H9 (cell line): ENCODE results near the gene DCST2. TPM values are rescaled to one million over a fixed set of nuclear protein-coding genes. Genes with fewer than 3 reads are reported as not detected.

Experiments used
- DNase-seq: peaks from one replicate; pipeline ENCODE4 v3.0.0-alpha.2; 2017
- H2AFZ ChIP-seq: one replicate; pipeline ENCODE4 v1.6.1; 2013; ENCODE audit warnings: mild to moderate bottlenecking, low read length, control low read depth, moderate library complexity
- H2AK5ac ChIP-seq: 2 replicates; pipeline ENCODE4 v1.6.1; 2013; ENCODE audit warnings: low read length, control low read depth, mixed read lengths; ENCODE audit not compliant: insufficient read length
- H2BK120ac ChIP-seq: one replicate; pipeline ENCODE4 v1.6.1; 2013; ENCODE audit warnings: low read depth, mild to moderate bottlenecking, low read length, control low read depth, inconsistent platforms; ENCODE audit not compliant: poor library complexity, severe bottlenecking
- H2BK12ac ChIP-seq: 2 replicates; pipeline ENCODE4 v1.6.1; 2013; ENCODE audit warnings: low read length, control low read depth, mixed read lengths, low read depth; ENCODE audit not compliant: insufficient read length
- H2BK15ac ChIP-seq: 2 replicates; pipeline ENCODE4 v1.6.1; 2013; ENCODE audit warnings: low read depth, low read length, control low read depth
- H2BK20ac ChIP-seq: one replicate; pipeline ENCODE4 v1.6.1; 2013; ENCODE audit warnings: low read depth, mild to moderate bottlenecking, low read length, control low read depth, inconsistent platforms; ENCODE audit not compliant: poor library complexity, severe bottlenecking
- H2BK5ac ChIP-seq: 2 replicates; pipeline ENCODE4 v1.6.1; 2013; ENCODE audit warnings: low read length, control low read depth, mixed read lengths; ENCODE audit not compliant: insufficient read length
- H3K14ac ChIP-seq: 2 replicates; pipeline ENCODE4 v1.6.1; 2013; ENCODE audit warnings: low read length, control low read depth; ENCODE audit not compliant: insufficient read depth
- H3K18ac ChIP-seq: 2 replicates; pipeline ENCODE4 v1.6.1; 2013; ENCODE audit warnings: low read depth, mild to moderate bottlenecking, mixed read lengths, low read length, control low read depth; ENCODE audit not compliant: insufficient read length
- H3K23ac ChIP-seq: 2 replicates; pipeline ENCODE4 v1.6.1; 2013; ENCODE audit warnings: low read length, control low read depth, mixed read lengths, low read depth; ENCODE audit not compliant: insufficient read length
- H3K23me2 ChIP-seq: 2 replicates; pipeline ENCODE4 v1.6.1; 2013; ENCODE audit warnings: low read depth, mild to moderate bottlenecking, mixed read lengths, low read length, control low read depth; ENCODE audit not compliant: insufficient read length, poor library complexity, severe bottlenecking
- H3K27ac ChIP-seq: 2 replicates; pipeline ENCODE4 v1.5.1; 2013; ENCODE audit warnings: low read length, control low read depth, mixed read lengths, low read depth; ENCODE audit not compliant: insufficient read length
- H3K27me3 ChIP-seq: 2 replicates; pipeline ENCODE4 v1.6.1; 2013; ENCODE audit warnings: low read length, control low read depth, inconsistent platforms; ENCODE audit not compliant: insufficient read depth
- H3K4ac ChIP-seq: 2 replicates; pipeline ENCODE4 v1.6.1; 2013; ENCODE audit warnings: low read depth, mild to moderate bottlenecking, control low read depth, inconsistent platforms, low read length, moderate library complexity
- H3K4me1 ChIP-seq: 2 replicates; pipeline ENCODE4 v1.6.1; 2013; ENCODE audit warnings: low read length, control low read depth, inconsistent platforms; ENCODE audit not compliant: insufficient read depth
- H3K4me2 ChIP-seq: 2 replicates; pipeline ENCODE4 v1.6.1; 2013; ENCODE audit warnings: low read length, control low read depth, mixed read lengths; ENCODE audit not compliant: insufficient read length, insufficient read depth
- H3K56ac ChIP-seq: 2 replicates; pipeline ENCODE4 v1.6.1; 2013; ENCODE audit warnings: low read depth, mild to moderate bottlenecking, mixed read lengths, low read length, control low read depth; ENCODE audit not compliant: insufficient read length
- H3K79me1 ChIP-seq: 2 replicates; pipeline ENCODE4 v1.6.1; 2013; ENCODE audit warnings: low read depth, mild to moderate bottlenecking, moderate library complexity, low read length, control low read depth, inconsistent platforms; ENCODE audit not compliant: insufficient read depth, poor library complexity, severe bottlenecking
- H3K79me2 ChIP-seq: 2 replicates; pipeline ENCODE4 v1.6.1; 2013; ENCODE audit warnings: low read length, control low read depth, inconsistent platforms; ENCODE audit not compliant: insufficient read depth
- H3K9ac ChIP-seq: 2 replicates; pipeline ENCODE4 v1.6.1; 2013; ENCODE audit warnings: low read length, control low read depth, mixed read lengths; ENCODE audit not compliant: insufficient read length; ENCODE audit errors: extremely low read depth
- H3K9me3 ChIP-seq: one replicate; pipeline ENCODE4 v1.6.1; 2013; ENCODE audit warnings: low read depth, low read length, inconsistent platforms; ENCODE audit not compliant: control insufficient read depth
- H3T11ph ChIP-seq: one replicate; pipeline ENCODE4 v1.6.1; 2013; ENCODE audit warnings: mild to moderate bottlenecking, low read length, control low read depth, inconsistent platforms
- H4K20me1 ChIP-seq: one replicate; pipeline ENCODE4 v1.6.1; 2013; ENCODE audit not compliant: control insufficient read depth, insufficient read length, insufficient read depth
- H4K5ac ChIP-seq: 2 replicates; pipeline ENCODE4 v1.6.1; 2013; ENCODE audit warnings: low read depth, mild to moderate bottlenecking, mixed read lengths, low read length, control low read depth; ENCODE audit not compliant: insufficient read length
- H4K8ac ChIP-seq: replicated peaks from 2 replicates; pipeline ENCODE4 v1.6.1; 2013; ENCODE audit warnings: low read length, control low read depth, mixed read lengths, low read depth; ENCODE audit not compliant: insufficient read length
- H4K91ac ChIP-seq: 2 replicates; pipeline ENCODE4 v1.6.1; 2013; ENCODE audit warnings: low read depth, mild to moderate bottlenecking, moderate library complexity, mixed read lengths, low read length, control low read depth; ENCODE audit not compliant: insufficient read length
- H3K27ac Mint-ChIP-seq, 3 experiments: 2 replicates in 2 of 3; 3 replicates in 1 of 3; pipeline ENCODE4 v1.8.0; 2020 to 2021; ENCODE audit warnings: mixed read lengths in 3 of 3, mild to moderate bottlenecking in 1 of 3, moderate library complexity in 1 of 3
- H3K27me3 Mint-ChIP-seq: 2 replicates; pipeline ENCODE4 v1.8.0; 2021; ENCODE audit warnings: low read depth, mild to moderate bottlenecking, moderate library complexity, mixed read lengths
- H3K36me3 Mint-ChIP-seq, 3 experiments: 2 replicates in 2 of 3; 3 replicates in 1 of 3; pipeline ENCODE4 v1.8.0; 2020 to 2021; ENCODE audit warnings: low read depth in 3 of 3, mixed read lengths in 3 of 3; ENCODE audit not compliant: insufficient read depth in 1 of 3
- H3K4me1 Mint-ChIP-seq, 2 experiments: 2 replicates each; pipeline ENCODE4 v1.8.0; 2020; ENCODE audit warnings: mixed read lengths in 2 of 2
- H3K4me3 Mint-ChIP-seq, 2 experiments: 2 replicates in 1 of 2; 3 replicates in 1 of 2; pipeline ENCODE4 v1.8.0; 2020 to 2021; ENCODE audit warnings: mild to moderate bottlenecking in 2 of 2, mixed read lengths in 2 of 2, moderate library complexity in 1 of 2
- H3K9me3 Mint-ChIP-seq, 2 experiments: 2 replicates in 1 of 2; 3 replicates in 1 of 2; pipeline ENCODE4 v1.8.0; 2020; ENCODE audit warnings: mild to moderate bottlenecking in 2 of 2, mixed read lengths in 2 of 2, moderate library complexity in 1 of 2
- CTCF ChIP-seq: fragments of 200-600 bp; sonication (generic); conservative IDR thresholded peaks from 3 replicates; pipeline ENCODE4 v1.8.0; 2021; ENCODE audit warnings: antibody characterized with exemption, mild to moderate bottlenecking
- WGBS: extraction: QIAGEN DNeasy Blood & Tissue Kit; methylation state at CpG from one replicate; pipeline ENCODE4 v1.1.7; 2013; ENCODE audit warnings: missing lambda C conversion rate, low lambda C conversion rate, mixed read lengths; ENCODE audit not compliant: insufficient read length; ENCODE audit errors: extremely low coverage; 5-methylcytosine and 5-hydroxymethylcytosine counted together
- total RNA-seq: library from RNA; stranded (reverse); gene quantifications from 2 replicates; pipeline ENCODE4 v1.2.1, GENCODE V29; 2021

The DCST2 gene
- total RNA-seq, 1 experiment from 2014 or later, result 0.35 TPM

GRCh38 chr1:155016231-155016831 lies 17.2 kb downstream of the DCST2 start:
- Histone ChIP-seq H3K27me3 (no peaks in the 10 kb centered on the region), H3K79me1 (no peaks in the 10 kb centered on the region), H3K56ac (no peak overlapping the region), H2AFZ (no peak overlapping the region), H3K18ac (no peak overlapping the region), H3K9ac (no peak overlapping the region), H2BK15ac (no peak overlapping the region), H2BK12ac (no peak overlapping the region), H3K23ac (no peak overlapping the region), H4K8ac (no peak overlapping the region), H3K4me1 (peaks cover 3% of the 10 kb centered on the region; the same call in 1 of the 2 replicates), H2BK20ac (no peak overlapping the region), H4K20me1 (no peaks in the 10 kb centered on the region), H2AK5ac (no peak overlapping the region), H3K4me2 (peak overlapping the region; percentile 4), H3T11ph (no peak overlapping the region), H4K91ac (no peak overlapping the region), H3K14ac (no peak overlapping the region), H3K4ac (no peak overlapping the region), H3K9me3 (no peaks in the 10 kb centered on the region), H2BK120ac (no peak overlapping the region), H3K27ac (no peak overlapping the region), H3K79me2 (no peaks in the 10 kb centered on the region; the same call in 1 of the 2 replicates), H3K23me2 (no peaks in the 10 kb centered on the region), H4K5ac (no peak overlapping the region), H2BK5ac (no peak overlapping the region)
- TF ChIP-seq CTCF, result no peak
- peak overlapping the region in 2 of 3 experiments; percentile 66 to 95; a peak in 3 of 7 replicates for H3K27ac Mint-ChIP-seq
- H3K4me3 Mint-ChIP-seq, result peak overlapping the region in 1 of 2 experiments; percentile 67; a peak in 3 of 5 replicates
- H3K9me3 Mint-ChIP-seq, result no peaks in the 10 kb centered on the region; a peak in 1 of 5 replicates
- peaks cover 35 to 57% of the 10 kb centered on the region in 2 experiments for H3K4me1 Mint-ChIP-seq
- H3K36me3 Mint-ChIP-seq, result peaks cover 8 to 39% (median 23%) of the 10 kb centered on the region in 3 experiments; a peak in 6 of 7 replicates
- WGBS, result no CpG with 5 or more reads among the region's 26 CpGs
- no peak for DNase-seq
- no peaks in the 10 kb centered on the region; the same call in none of the 2 replicates for H3K27me3 Mint-ChIP-seq
